Neural crest cell (in vitro differentiated cells): ENCODE measurements around the gene PTCH2. TPM values are rescaled to one million over a fixed set of nuclear protein-coding genes. Genes with fewer than 3 reads are reported as not detected.

Experiments used
- DNase-seq: peaks from one replicate; pipeline ENCODE4 v3.0.0; 2021; ENCODE audit warnings: low read depth, mixed read lengths, low spot score
- H3K27ac Mint-ChIP-seq: one replicate; pipeline ENCODE4 v1.8.0; 2021; ENCODE audit warnings: mild to moderate bottlenecking, mixed read lengths; ENCODE audit not compliant: unreplicated experiment
- H3K27me3 Mint-ChIP-seq: 2 replicates; pipeline ENCODE4 v1.8.0; 2021; ENCODE audit warnings: low read depth, mild to moderate bottlenecking, mixed read lengths
- H3K36me3 Mint-ChIP-seq: 2 replicates; pipeline ENCODE4 v1.8.0; 2021; ENCODE audit warnings: low read depth, mild to moderate bottlenecking, mixed read lengths
- H3K4me1 Mint-ChIP-seq: 2 replicates; pipeline ENCODE4 v1.8.0; 2021; ENCODE audit warnings: mixed read lengths
- H3K4me3 Mint-ChIP-seq: one replicate; pipeline ENCODE4 v1.8.0; 2021; ENCODE audit warnings: mild to moderate bottlenecking, mixed read lengths
- H3K9me3 Mint-ChIP-seq: 2 replicates; pipeline ENCODE4 v1.8.0; 2021; ENCODE audit warnings: mixed read lengths
- CTCF ChIP-seq: fragments of 200-600 bp; sonication (generic); conservative IDR thresholded peaks from 2 replicates; pipeline ENCODE4 v1.5.0; 2021; ENCODE audit warnings: antibody characterized with exemption, mild to moderate bottlenecking
- total RNA-seq: library from RNA; stranded (reverse); gene quantifications from 2 replicates; pipeline ENCODE4 v1.2.1, GENCODE V29; 2021

Gene PTCH2
- total RNA-seq, 1 donor from 2014 or later, result 1.4 TPM

GRCh38 chr1:44849575-44850132 lies 6.6 kb upstream of the PTCH2 start:
- H3K36me3 Mint-ChIP-seq, result peaks cover 11% of the 10 kb centered on the region
- no peak overlapping the region for H3K4me3 Mint-ChIP-seq
- no peaks in the 10 kb centered on the region for H3K9me3 Mint-ChIP-seq
- H3K27ac Mint-ChIP-seq, result no peak overlapping the region
- H3K27me3 Mint-ChIP-seq, result no peaks in the 10 kb centered on the region
- no peak for DNase-seq
- no peak for TF ChIP-seq CTCF
- peaks cover 19% of the 10 kb centered on the region for H3K4me1 Mint-ChIP-seq

- no peaks in the 10 kb centered on the region for H3K9me3 Mint-ChIP-seq
- no peak for DNase-seq
- TF ChIP-seq CTCF, result no peak
- H3K4me1 Mint-ChIP-seq, result peaks cover 25% of the 10 kb centered on the region
- no peak overlapping the region for H3K27ac Mint-ChIP-seq
- H3K36me3 Mint-ChIP-seq, result peaks cover 11% of the 10 kb centered on the region
- peaks cover 4% of the 10 kb centered on the region for H3K27me3 Mint-ChIP-seq
- H3K4me3 Mint-ChIP-seq, result no peak overlapping the region
Observed at GRCh38 chr1:44848456-44849181, 5.6 kb upstream of the PTCH2 start.

- Mint-ChIP-seq H3K27ac (no peak overlapping the region), H3K36me3 (peaks cover 8% of the 10 kb centered on the region), H3K27me3 (peaks cover 4% of the 10 kb centered on the region), H3K4me1 (peaks cover 25% of the 10 kb centered on the region), H3K9me3 (no peaks in the 10 kb centered on the region), H3K4me3 (peak overlapping the region; percentile 36)
- no peak for TF ChIP-seq CTCF
- DNase-seq, result no peak
Observed at GRCh38 chr1:44847845-44848244, 4.8 kb upstream of the PTCH2 start.

GRCh38 chr1:44846985-44847384 lies 3.9 kb upstream of the PTCH2 start:
- Mint-ChIP-seq H3K4me3 (no peak overlapping the region), H3K4me1 (peaks cover 29% of the 10 kb centered on the region)

GRCh38 chr1:44842486-44842861 lies 579 bp downstream of the PTCH2 start:
- no peaks in the 10 kb centered on the region for H3K36me3 Mint-ChIP-seq
- DNase-seq, result no peak
- peaks cover 28% of the 10 kb centered on the region for H3K27me3 Mint-ChIP-seq
- H3K4me3 Mint-ChIP-seq, result peak overlapping the region; percentile 76
- peaks cover 10% of the 10 kb centered on the region for H3K4me1 Mint-ChIP-seq
- H3K9me3 Mint-ChIP-seq, result no peaks in the 10 kb centered on the region
- H3K27ac Mint-ChIP-seq, result no peak overlapping the region
- no peak for TF ChIP-seq CTCF

More at GRCh38 chr1:44846985-44847384, 3.9 kb upstream of the PTCH2 start:
- Mint-ChIP-seq H3K36me3 (peaks cover 8% of the 10 kb centered on the region), H3K9me3 (no peaks in the 10 kb centered on the region), H3K27ac (no peak overlapping the region), H3K27me3 (peaks cover 12% of the 10 kb centered on the region)
- TF ChIP-seq CTCF, result no peak
- DNase-seq, result no peak
